Measurements from ENCODE around the gene BFSP1.

GRCh38 chr20:17457079-17457478 is 74.1 kb downstream of the BFSP1 start:
- TF ChIP-seq CTCF (IDR thresholded peaks at IDR 0.05; ENCODE audit: insufficient read depth, low read depth, low read length) (no peak), EZH2 (IDR thresholded peaks at IDR 0.05; ENCODE audit: insufficient read depth, low read length) (no peak)

All from astrocyte (in vitro differentiated cells and primary cell).